Tibial nerve (tissue), 4 donors: ENCODE data around the gene DNTTIP2. TPM values are rescaled to one million over a fixed set of nuclear protein-coding genes. Genes with fewer than 3 reads are reported as not detected.
"Not testable (repeated sequence)": the region's sequence is repeated elsewhere in the genome, so short reads cannot be mapped to it uniquely, and the experiment has no call there.

Experiments
- DNase-seq, 2 donors: peaks; one replicate each; pipeline ENCODE4 v3.0.0-alpha.2; 2019; ENCODE audit warnings: low spot score in 2 of 2
- H3K27ac ChIP-seq, 4 donors: fragments of 200-600 bp; sonication (generic) in 3 of 4; one replicate each; pipeline ENCODE4 v1.5.1; 2017 to 2019; ENCODE audit warnings: mild to moderate bottlenecking in 1 of 4
- H3K27me3 ChIP-seq, 2 donors: fragments of 200-600 bp; sonication (generic) in 1 of 2; one replicate each; pipeline versions ENCODE4 v1.5.1 to v1.6.0; 2017 to 2019
- H3K36me3 ChIP-seq, 3 donors: fragments of 200-600 bp; sonication (generic); one replicate each; pipeline ENCODE4 v1.5.1; 2018 to 2019
- H3K4me1 ChIP-seq, 4 donors: fragments of 200-600 bp; sonication (generic) in 3 of 4; one replicate each; pipeline ENCODE4 v1.5.1; 2017 to 2019
- H3K4me3 ChIP-seq, 4 donors: fragments of 200-600 bp; sonication (generic) in 3 of 4; one replicate each; pipeline ENCODE4 v1.5.1; 2017 to 2019; ENCODE audit warnings: mild to moderate bottlenecking in 1 of 4, moderate library complexity in 1 of 4
- H3K9me3 ChIP-seq, 4 donors: fragments of 200-600 bp; sonication (generic) in 3 of 4; one replicate each; pipeline ENCODE4 v1.5.1; 2017 to 2019
- CTCF ChIP-seq, 5 experiments: fragments of 200-600 bp in 3 of 5; fragments of 450-650 bp in 2 of 5; sonication (generic) in 3 of 5; IDR thresholded peaks; one replicate each; pipeline ENCODE4 v1.5.1; 2016 to 2019; ENCODE audit warnings: antibody characterized with exemption in 5 of 5, mild to moderate bottlenecking in 3 of 5, moderate library complexity in 2 of 5
- EP300 ChIP-seq, 2 donors: sonication (generic); formaldehyde crosslinking; IDR thresholded peaks; one replicate each; pipeline ENCODE4 v1.6.1; 2017; ENCODE audit warnings: antibody characterized with exemption in 2 of 2, mild to moderate bottlenecking in 1 of 2
- POLR2A ChIP-seq, 2 donors: fragments of 450-650 bp; IDR thresholded peaks; one replicate each; pipeline ENCODE4 v1.6.1; 2017; ENCODE audit warnings: antibody characterized with exemption in 2 of 2, mild to moderate bottlenecking in 2 of 2, moderate library complexity in 2 of 2
- WGBS, 2 donors: methylation state at CpG; one replicate each; pipeline ENCODE4 v1.1.5; 2018; 5-methylcytosine and 5-hydroxymethylcytosine counted together
- total RNA-seq, 4 donors: library from RNA; depleted of rRNA; stranded (reverse); fragments of >200 nt; gene quantifications; one replicate each; pipeline ENCODE4 v1.1.0, GENCODE V29; 2016

Gene DNTTIP2
- total RNA-seq: 10 to 100 TPM; 11.8 to 36.5 (median 21.3) TPM

GRCh38 chr1:93878889-93879586 lies at the start of gene DNTTIP2:
Gene DNTTIP2 (minus strand): TSS chr1:93879206. CDS start chr1:93879148, 58 bp downstream.
- Histone ChIP-seq H3K27me3 (no peaks in the 10 kb centered on the region), H3K36me3 (peaks cover 0 to 36% (median 10%) of the 10 kb centered on the region in 3 donors), H3K4me3 (peak within 1 kb of the TSS; percentile 78 to 99 (median 84)), H3K9me3 (no peaks in the 10 kb centered on the region), H3K4me1 (peaks cover 0 to 32% (median 13%) of the 10 kb centered on the region in 4 donors), H3K27ac (peak within 1 kb of the TSS; percentile 89 to 97 (median 95))
- DNase-seq: peak; percentile 76 to 91
- TF ChIP-seq EP300 (IDR thresholded peaks at IDR 0.05) (peak; percentile 63 to 99), CTCF (IDR thresholded peaks at IDR 0.05) (peak in 1 of 5 experiments; percentile 10), POLR2A (IDR thresholded peaks at IDR 0.05) (peak; percentile 71 to 88)
- 0% methylated on average over 50 of the region's 50 CpGs for WGBS, 2 donors

GRCh38 chr1:93925206-93925605 lies 46.2 kb upstream of the DNTTIP2 start:
- no peak for DNase-seq
- Histone ChIP-seq H3K27ac (no peak overlapping the region), H3K4me3 (no peak overlapping the region), H3K4me1 (no peaks in the 10 kb centered on the region), H3K36me3 (no peaks in the 10 kb centered on the region), H3K9me3 (no peaks in the 10 kb centered on the region), H3K27me3 (no peaks in the 10 kb centered on the region)
- TF ChIP-seq POLR2A (IDR thresholded peaks at IDR 0.05) (no peak), EP300 (IDR thresholded peaks at IDR 0.05) (no peak), CTCF (IDR thresholded peaks at IDR 0.05) (no peak)
- WGBS, 2 donors: 83 to 85% methylated on average over 3 of the region's 3 CpGs

GRCh38 chr1:93919780-93920179 lies 40.8 kb upstream of the DNTTIP2 start:
- no peak for TF ChIP-seq CTCF (IDR thresholded peaks at IDR 0.05)
- TF ChIP-seq EP300 (IDR thresholded peaks at IDR 0.05): no peak
- no peak for TF ChIP-seq POLR2A (IDR thresholded peaks at IDR 0.05)
- WGBS, 2 donors: 27 to 50% methylated on average over 1 of the region's 1 CpG

GRCh38 chr1:93917302-93917701 lies 38.3 kb upstream of the DNTTIP2 start:
- Histone ChIP-seq H3K27ac (no peak overlapping the region), H3K27me3 (no peaks in the 10 kb centered on the region), H3K36me3 (no peaks in the 10 kb centered on the region), H3K4me3 (no peak overlapping the region), H3K9me3 (peaks cover 0 to 15% (median 0%) of the 10 kb centered on the region in 4 donors), H3K4me1 (no peaks in the 10 kb centered on the region)
- no peak for TF ChIP-seq POLR2A (IDR thresholded peaks at IDR 0.05)
- no peak for TF ChIP-seq EP300 (IDR thresholded peaks at IDR 0.05)
- TF ChIP-seq CTCF (IDR thresholded peaks at IDR 0.05): no peak
- 88 to 91% methylated on average over 10 of the region's 10 CpGs for WGBS, 2 donors
- DNase-seq: no peak

More at GRCh38 chr1:93919780-93920179, 40.8 kb upstream of the DNTTIP2 start:
- Histone ChIP-seq H3K4me3 (no peak overlapping the region), H3K4me1 (no peaks in the 10 kb centered on the region), H3K27ac (no peak overlapping the region), H3K9me3 (peaks cover 0 to 15% (median 0%) of the 10 kb centered on the region in 4 donors), H3K36me3 (no peaks in the 10 kb centered on the region), H3K27me3 (no peaks in the 10 kb centered on the region)
- no peak for DNase-seq

DNA sequence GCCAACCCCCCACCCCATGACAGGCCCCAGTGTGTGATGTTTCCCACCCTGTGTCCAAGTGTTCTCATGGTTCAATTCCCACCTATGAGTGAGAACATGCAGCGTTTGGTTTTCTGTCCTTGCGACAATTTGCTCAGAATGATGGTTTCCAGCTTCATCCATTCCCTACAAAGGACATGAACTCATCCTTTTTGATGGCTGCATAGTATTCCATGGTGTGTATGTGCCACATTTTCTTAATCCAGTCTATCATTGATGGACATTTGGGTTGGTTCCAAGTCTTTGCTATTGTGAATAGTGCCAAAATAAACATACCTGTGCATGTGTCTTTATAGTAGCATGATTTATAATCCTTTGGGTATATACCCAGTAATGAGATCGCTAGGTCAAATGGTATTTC lies 31.9 kb upstream of the DNTTIP2 start:
- H3K4me1 ChIP-seq: peaks cover 0 to 18% (median 8%) of the 10 kb centered on the region in 4 donors
- not testable (repeated sequence) for DNase-seq, H3K4me3 ChIP-seq, H3K27me3 ChIP-seq, H3K36me3 ChIP-seq, H3K27ac ChIP-seq
- WGBS, 2 donors: 97% methylated on average over 3 of the region's 3 CpGs
- peaks cover 0 to 19% (median 0%) of the 10 kb centered on the region in 4 donors for H3K9me3 ChIP-seq
